Measurements from ENCODE around the gene CELSR1.

DNA sequence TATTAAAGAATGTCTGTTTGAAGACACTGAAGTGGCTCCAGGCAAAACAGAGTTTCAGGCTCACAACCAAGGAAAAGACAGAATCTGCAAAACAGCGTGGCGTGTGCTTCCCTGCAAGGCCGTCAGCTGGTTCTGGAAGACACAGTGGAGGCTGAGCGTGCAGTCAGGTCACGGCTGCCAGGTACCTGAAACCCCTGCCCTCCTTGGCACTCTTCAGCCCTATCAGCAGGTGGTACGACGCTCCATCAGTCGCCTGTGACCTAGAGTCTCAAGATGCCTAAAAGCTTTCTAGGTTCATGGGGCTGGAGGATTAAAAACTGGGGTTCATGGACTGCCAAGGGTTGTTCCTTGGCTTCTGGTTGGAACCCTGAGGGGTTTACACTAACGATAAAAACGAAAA, 136.1 kb downstream of the CELSR1 start:
- TF ChIP-seq POLR2A (IDR thresholded peaks at IDR 0.05; ENCODE audit: low read length) (no peak), GATA1 (IDR thresholded peaks at IDR 0.05; ENCODE audit: low read depth, low read length) (no peak)

All from erythroblast (primary cell).